HCT116 (cell line): ENCODE data around the gene SLC6A17. TPM values are rescaled to one million over a fixed set of nuclear protein-coding genes. Genes with fewer than 3 reads are reported as not detected.

ENCODE experiments used
- ATAC-seq: fragments of 200-7000 bp; cut with Tn5 transposase; 2 replicates; pipeline ENCODE4 v1.9.1; 2020; ENCODE audit warnings: mild to moderate bottlenecking, moderate library complexity
- BruUV-seq: library from RNA; stranded (reverse); fragments of 400-500 nt; replicated peaks from 2 replicates; lab custom pipeline; 2021; lab: Mats Ljungman, UMichigan
- CTCF ChIA-PET: fragments of 300-600 bp; sonication (Branson Sonifier 250); formaldehyde crosslinking; loops from one replicate; lab custom pipeline; 2021; ENCODE audit warnings: antibody characterized with exemption; lab: Charles Lee
- POLR2A ChIA-PET: fragments of 300-600, 350-600 bp; sonication (Branson Sonifier 250); formaldehyde crosslinking; loops from one replicate; lab custom pipeline; 2021; ENCODE audit warnings: antibody characterized with exemption; lab: Charles Lee
- RAD21 ChIA-PET, 2 experiments: fragments of 300-600 bp; sonication (Branson Sonifier 250); formaldehyde crosslinking; loops; one replicate each; lab custom pipeline; 2023; ENCODE audit warnings: low total read pairs in 2 of 2; ENCODE audit not compliant: uncharacterized antibody in 2 of 2, unreplicated experiment in 2 of 2, low non-redundant PET in 1 of 2; lab: Charles Lee
- DNase-seq: peaks from one replicate; pipeline ENCODE4 v3.0.0-alpha.2; 2010; ENCODE audit warnings: low read depth, low spot score
- H2AFZ ChIP-seq: fragments of 200-600 bp; shearing (Covaris generic), sonication (generic); 2 replicates; pipeline ENCODE4 v1.6.1; 2017; ENCODE audit warnings: low read depth, mixed run types, mixed read lengths, antibody characterized with exemption, low read length; ENCODE audit not compliant: poor library complexity, severe bottlenecking
- H3K27ac ChIP-seq: 2 replicates; pipeline ENCODE4 v1.5.1; 2012; ENCODE audit warnings: low read depth, low read length
- H3K27me3 ChIP-seq: fragments of 200-600 bp; sonication (generic); 2 replicates; pipeline ENCODE4 v1.6.1; 2016; ENCODE audit warnings: mixed run types, low read length, mixed read lengths; ENCODE audit not compliant: insufficient read depth
- H3K36me3 ChIP-seq, 2 experiments: fragments of 200-500 bp in 1 of 2; fragments of 200-600 bp in 1 of 2; sonication (Bioruptor generic) in 1 of 2; sonication (generic) in 1 of 2; 2 replicates each; pipeline versions ENCODE4 v1.5.1 to v1.6.1; 2014 to 2016; ENCODE audit warnings: low read length in 2 of 2, inconsistent platforms in 1 of 2, mixed read lengths in 1 of 2, mixed run types in 1 of 2; ENCODE audit not compliant: insufficient read depth in 2 of 2, control insufficient read depth in 1 of 2
- H3K4me1 ChIP-seq, 2 experiments: fragments of 200-600 bp in 1 of 2; sonication (generic) in 1 of 2; 2 replicates each; pipeline versions ENCODE4 v1.5.1 to v1.6.1; 2012 to 2017; ENCODE audit warnings: low read length in 2 of 2, inconsistent platforms in 1 of 2, mild to moderate bottlenecking in 1 of 2, mixed read lengths in 1 of 2, mixed run types in 1 of 2, moderate library complexity in 1 of 2; ENCODE audit not compliant: insufficient read depth in 2 of 2, control insufficient read depth in 1 of 2
- H3K4me2 ChIP-seq: fragments of 200-600 bp; sonication (generic); 2 replicates; pipeline ENCODE4 v1.6.1; 2017; ENCODE audit warnings: mixed run types, low read length, mixed read lengths
- H3K4me3 ChIP-seq, 2 experiments: fragments of 200-600 bp in 1 of 2; sonication (generic) in 1 of 2; replicated peaks in 1 of 2; 2 replicates each; pipeline ENCODE4 v1.5.1; 2011 to 2016; ENCODE audit warnings: low read length in 2 of 2, control low read depth in 1 of 2, low read depth in 1 of 2, mild to moderate bottlenecking in 1 of 2, mixed read lengths in 1 of 2, mixed run types in 1 of 2
- H3K79me2 ChIP-seq: fragments of 200-600 bp; sonication (generic); 2 replicates; pipeline ENCODE4 v1.6.1; 2017; ENCODE audit warnings: mild to moderate bottlenecking, mixed run types, low read length, moderate library complexity, mixed read lengths; ENCODE audit not compliant: insufficient read depth
- H3K9ac ChIP-seq: fragments of 200-600 bp; sonication (generic); 2 replicates; pipeline ENCODE4 v1.6.1; 2016; ENCODE audit warnings: low read length, mixed read lengths
- H3K9me2 ChIP-seq: fragments of 200-600 bp; sonication (generic), shearing (Covaris generic); 2 replicates; pipeline ENCODE4 v1.6.1; 2017; ENCODE audit warnings: mixed run types, mild to moderate bottlenecking, moderate library complexity; ENCODE audit not compliant: insufficient read depth
- H3K9me3 ChIP-seq, 2 experiments: fragments of 200-500 bp in 1 of 2; fragments of 200-600 bp in 1 of 2; sonication (Bioruptor generic) in 1 of 2; sonication (generic) in 1 of 2; 2 replicates each; pipeline ENCODE4 v1.6.1; 2014 to 2017; ENCODE audit warnings: low read length in 2 of 2, mixed read lengths in 2 of 2, inconsistent platforms in 1 of 2, low read depth in 1 of 2, mild to moderate bottlenecking in 1 of 2, mixed run types in 1 of 2, moderate library complexity in 1 of 2; ENCODE audit not compliant: control insufficient read depth in 1 of 2, insufficient read depth in 1 of 2
- H4K20me1 ChIP-seq: fragments of 200-600 bp; sonication (generic), shearing (Covaris generic); 2 replicates; pipeline ENCODE4 v1.6.1; 2017; ENCODE audit warnings: mixed run types, mild to moderate bottlenecking, moderate library complexity; ENCODE audit not compliant: insufficient read depth
- ATF3 ChIP-seq: IDR thresholded peaks from 2 replicates; pipeline ENCODE4 v1.6.1; 2012
- CEBPB ChIP-seq: IDR thresholded peaks from 2 replicates; pipeline ENCODE4 v1.6.1; 2012; ENCODE audit warnings: low read depth
- ELF1 ChIP-seq: IDR thresholded peaks from 2 replicates; pipeline ENCODE4 v1.6.1; 2012; ENCODE audit warnings: low read depth, borderline replicate concordance
- EZH2 ChIP-seq: fragments of 200-600 bp; sonication (generic); IDR thresholded peaks from 2 replicates; pipeline ENCODE4 v1.6.1; 2017; ENCODE audit warnings: antibody characterized with exemption, mixed run types
- EZH2phosphoT487 ChIP-seq: fragments of 200-600 bp; IDR thresholded peaks from 2 replicates; pipeline ENCODE4 v1.6.1; 2018; ENCODE audit warnings: antibody characterized with exemption, borderline replicate concordance
- FOSL1 ChIP-seq: IDR thresholded peaks from 2 replicates; pipeline ENCODE4 v1.6.1; 2012; ENCODE audit warnings: low read depth
- JUND ChIP-seq: IDR thresholded peaks from 2 replicates; pipeline ENCODE4 v1.6.1; 2012
- MAX ChIP-seq: IDR thresholded peaks from 2 replicates; pipeline ENCODE4 v1.6.1; 2012
- POLR2A ChIP-seq: IDR thresholded peaks from 2 replicates; pipeline ENCODE4 v1.7.0; 2011; ENCODE audit warnings: borderline replicate concordance; ENCODE audit not compliant: insufficient read depth, insufficient read length; ENCODE audit errors: extremely low read depth
- REST ChIP-seq: IDR thresholded peaks from 2 replicates; pipeline ENCODE4 v1.6.1; 2012; ENCODE audit warnings: low read depth
- SIN3A ChIP-seq: IDR thresholded peaks from 2 replicates; pipeline ENCODE4 v1.6.1; 2012; ENCODE audit warnings: low read depth
- SP1 ChIP-seq: IDR thresholded peaks from 2 replicates; pipeline ENCODE4 v1.6.1; 2012; ENCODE audit warnings: low read depth
- TCF7L2 ChIP-seq: IDR thresholded peaks from 2 replicates; pipeline ENCODE4 v1.7.0; 2011; ENCODE audit warnings: borderline replicate concordance, inconsistent platforms; ENCODE audit not compliant: insufficient read depth, insufficient read length; ENCODE audit errors: extremely low read depth
- ZFX ChIP-seq: fragments of 450-650 bp; IDR thresholded peaks from 2 replicates; pipeline ENCODE4 v1.6.1; 2017
- ZNF274 ChIP-seq: fragments of 200-500 bp; sonication (Bioruptor generic); IDR thresholded peaks from 2 replicates; pipeline ENCODE4 v1.6.1; 2014; ENCODE audit warnings: mild to moderate bottlenecking, low read depth, low read length, inconsistent platforms
- intact Hi-C: fragments of 100-400 bp; cut with micrococcal nuclease; formaldehyde crosslinking; loops from 2 replicates; pipeline ENCODE4 v1.10.0; 2022
- total RNA-seq: library from RNA; stranded (reverse); gene quantifications from one replicate; pipeline ENCODE4 v1.2.1, GENCODE V29; 2021; ENCODE audit not compliant: unreplicated experiment

SLC6A17 gene
- total RNA-seq, 1 experiment from 2014 or later: 10.5 TPM

GRCh38 chr1:110234691-110235090 is 84.4 kb downstream of the SLC6A17 start:
- no peak overlapping the region for H2AFZ ChIP-seq
- H3K4me1 ChIP-seq: peaks cover 5 to 31% of the 10 kb centered on the region in 2 experiments; a peak in 3 of 4 replicates
- no peak for DNase-seq
- POLR2A ChIA-PET: no interaction called here
- ATAC-seq: no peak
- H3K79me2 ChIP-seq: no peaks in the 10 kb centered on the region
- H3K4me2 ChIP-seq: peak overlapping the region; percentile 27; the same call in 1 of the 2 replicates
- BruUV-seq: no TSS peak
- intact Hi-C loops: no loop called here
- H3K36me3 ChIP-seq: no peaks in the 10 kb centered on the region
- no peak overlapping the region for H3K4me3 ChIP-seq
- TF ChIP-seq ATF3: no peak
- no peak for TF ChIP-seq ZFX
- TF ChIP-seq POLR2A: no peak
- TF ChIP-seq TCF7L2: no peak
- no peak for TF ChIP-seq MAX
- no peak for TF ChIP-seq SIN3A
- no peak for TF ChIP-seq FOSL1
- TF ChIP-seq EZH2: no peak
- no peak for TF ChIP-seq JUND
- CTCF ChIA-PET: no interaction called here
- H4K20me1 ChIP-seq: no peaks in the 10 kb centered on the region
- H3K9me3 ChIP-seq: no peaks in the 10 kb centered on the region
- no peak overlapping the region; the same call in 1 of the 2 replicates for H3K27ac ChIP-seq
- H3K9ac ChIP-seq: no peak overlapping the region
- no peaks in the 10 kb centered on the region for H3K27me3 ChIP-seq
- no peaks in the 10 kb centered on the region for H3K9me2 ChIP-seq
- RAD21 ChIA-PET: no interaction called here

GRCh38 chr1:110235181-110235833 is 85.0 kb downstream of the SLC6A17 start:
- DNase-seq: no peak

More at GRCh38 chr1:110235181-110235833, 85.0 kb downstream of the SLC6A17 start:
- peak overlapping the region; percentile 30; the same call in 1 of the 2 replicates for H3K27ac ChIP-seq
- H3K4me2 ChIP-seq: peak overlapping the region; percentile 48
- H3K9me3 ChIP-seq: no peaks in the 10 kb centered on the region
- no peak overlapping the region for H3K4me3 ChIP-seq
- TF ChIP-seq CEBPB: no peak
- no peak; the same call in 1 of the 2 replicates for TF ChIP-seq ELF1
- no peak for TF ChIP-seq ZFX
- no peak for TF ChIP-seq SP1
- TF ChIP-seq POLR2A: no peak
- no peak for TF ChIP-seq FOSL1
- no peak for TF ChIP-seq EZH2phosphoT487
- no peak for TF ChIP-seq REST
- TF ChIP-seq ZNF274: no peak
- TF ChIP-seq JUND: no peak
- TF ChIP-seq, all 23 proteins: peak for 0
- H3K9ac ChIP-seq: peak overlapping the region; percentile 21; the same call in 1 of the 2 replicates
- BruUV-seq: no TSS peak
- no peaks in the 10 kb centered on the region for H3K9me2 ChIP-seq
- no peaks in the 10 kb centered on the region for H3K27me3 ChIP-seq
- ATAC-seq: peak; percentile 28; the same call in 1 of the 2 replicates
- peaks cover 5 to 31% of the 10 kb centered on the region in 2 experiments; a peak in 3 of 4 replicates for H3K4me1 ChIP-seq
- ChIA-PET CTCF (interaction anchor here (2.0 kb wide), 1 partner anchor 27 kb away, joined by 6 read pairs; no protein-coding TSS in a partner anchor), POLR2A (no interaction called here), RAD21 (no interaction called here)
- no peaks in the 10 kb centered on the region for H4K20me1 ChIP-seq
- no peaks in the 10 kb centered on the region for H3K36me3 ChIP-seq
- H3K79me2 ChIP-seq: no peaks in the 10 kb centered on the region
- intact Hi-C loops: no loop called here
- H2AFZ ChIP-seq: no peak overlapping the region
